Measurements from ENCODE around the gene CNTN4. TPM values are rescaled to one million over a fixed set of nuclear protein-coding genes. Genes with fewer than 3 reads are reported as not detected.

Gene CNTN4
- total and polyA plus RNA-seq, 2 experiments from 2014 or later: 0.91 to 4.0 TPM

- H3K27me3 ChIP-seq (ENCODE audit: insufficient read depth): no peaks in the 10 kb centered on the region
- no peak overlapping the region for H3K4me2 ChIP-seq
- Mint-ChIP-seq H3K27me3 (ENCODE audit: insufficient read depth, low read depth, poor library complexity) (peaks cover 4% of the 10 kb centered on the region), H3K9me3 (peaks cover 97% of the 10 kb centered on the region), H3K27ac (no peak overlapping the region), H3K36me3 (ENCODE audit: low read depth) (peaks cover 22% of the 10 kb centered on the region), H3K4me3 (no peak overlapping the region), H3K4me1 (no peaks in the 10 kb centered on the region)
- no peaks in the 10 kb centered on the region for H3K9me2 ChIP-seq (ENCODE audit: insufficient read depth)
- H3K36me3 ChIP-seq (ENCODE audit: insufficient read depth): no peaks in the 10 kb centered on the region
- no peak for ATAC-seq
- H3K79me2 ChIP-seq (replicated peaks; ENCODE audit: insufficient read depth): no peaks in the 10 kb centered on the region
- no peaks in the 10 kb centered on the region for H4K20me1 ChIP-seq (replicated peaks; ENCODE audit: insufficient read depth)
- H3K4me1 ChIP-seq (ENCODE audit: insufficient read depth): peaks cover 8% of the 10 kb centered on the region
- no peak overlapping the region for H2AFZ ChIP-seq
- no peaks in the 10 kb centered on the region for H3F3A ChIP-seq (replicated peaks; ENCODE audit: low read depth)
- no peak overlapping the region for H3K4me3 ChIP-seq
- no peak for DNase-seq (ENCODE audit: low spot score)
- TF ChIP-seq CREB1 (CRISPR knock-in tag; IDR thresholded peaks at IDR 0.05; ENCODE audit: low read depth): no peak
- no peak for TF ChIP-seq REST (IDR thresholded peaks at IDR 0.05; ENCODE audit: unreplicated experiment)
- TF ChIP-seq CTCF (conservative IDR thresholded peaks at IDR 0.05; ENCODE audit: low read depth in 2 of 2): no peak
- TF ChIP-seq EZH2 (IDR thresholded peaks at IDR 0.05; ENCODE audit: low read depth, unreplicated experiment): no peak
- no peak overlapping the region for H3K27ac ChIP-seq (ENCODE audit: low read depth)
These were observed 886.8 kb downstream of the CNTN4 start for GRCh38 chr3:2985479-2985878.

GRCh38 chr3:2992534-2992933 lies 893.9 kb downstream of the CNTN4 start:
- Histone ChIP-seq H2AFZ (no peak overlapping the region), H3K4me1 (ENCODE audit: insufficient read depth) (peaks cover 15% of the 10 kb centered on the region), H3K9me2 (ENCODE audit: insufficient read depth) (no peaks in the 10 kb centered on the region), H3F3A (replicated peaks; ENCODE audit: low read depth) (no peaks in the 10 kb centered on the region), H4K20me1 (replicated peaks; ENCODE audit: insufficient read depth) (no peaks in the 10 kb centered on the region; the same call in 1 of the 2 replicates), H3K36me3 (ENCODE audit: insufficient read depth) (no peaks in the 10 kb centered on the region), H3K4me2 (no peak overlapping the region), H3K27ac (ENCODE audit: low read depth) (no peak overlapping the region), H3K79me2 (replicated peaks; ENCODE audit: insufficient read depth) (no peaks in the 10 kb centered on the region), H3K4me3 (no peak overlapping the region), H3K27me3 (ENCODE audit: insufficient read depth) (no peaks in the 10 kb centered on the region)
- Mint-ChIP-seq H3K4me3 (no peak overlapping the region), H3K36me3 (ENCODE audit: low read depth) (peaks cover 30% of the 10 kb centered on the region), H3K9me3 (peaks cover 92% of the 10 kb centered on the region), H3K27ac (no peak overlapping the region), H3K4me1 (no peaks in the 10 kb centered on the region), H3K27me3 (ENCODE audit: insufficient read depth, low read depth, poor library complexity) (no peaks in the 10 kb centered on the region)
- ATAC-seq: no peak
- DNase-seq (ENCODE audit: low spot score): no peak
- TF ChIP-seq NANOG (IDR thresholded peaks at IDR 0.05; ENCODE audit: borderline replicate concordance): no peak
- TF ChIP-seq ZNF331 (CRISPR knock-in tag; IDR thresholded peaks at IDR 0.05; ENCODE audit: low read depth): no peak
- TF ChIP-seq ZNF462 (CRISPR knock-in tag; IDR thresholded peaks at IDR 0.05): no peak

All from GM23338 (cell line).